Omental fat pad (tissue), 4 donors: ENCODE data around the gene ZNF414. TPM values are rescaled to one million over a fixed set of nuclear protein-coding genes. Genes with fewer than 3 reads are reported as not detected.

Experiments used
- ATAC-seq: fragments of 150-250 bp; one replicate; pipeline ENCODE4 v1.9.1; 2016; ENCODE audit warnings: mild to moderate bottlenecking, moderate library complexity; ENCODE audit not compliant: low FRiP score
- DNase-seq: peaks from one replicate; pipeline ENCODE4 v3.0.0-alpha.2; 2019; ENCODE audit warnings: low spot score
- CTCF ChIP-seq, 3 donors: fragments of 450-650 bp; IDR thresholded peaks; one replicate each; pipeline ENCODE4 v1.5.1; 2016 to 2017; ENCODE audit warnings: antibody characterized with exemption in 3 of 3, mild to moderate bottlenecking in 3 of 3, moderate library complexity in 2 of 3
- total RNA-seq, 4 donors: library from RNA; depleted of rRNA; stranded (reverse); fragments of >200 nt; gene quantifications; one replicate each; pipeline ENCODE4 v1.1.0, GENCODE V29; 2016

ZNF414 gene
- total RNA-seq, 4 donors from 2014 or later = 4.6 to 7.8 (median 7.4) TPM

- no peak for ATAC-seq
- TF ChIP-seq CTCF (IDR thresholded peaks at IDR 0.05) = no peak
Observed at GRCh38 chr19:8545743-8546142, 31.8 kb upstream of the ZNF414 start.

GRCh38 chr19:8544168-8544567 is 30.2 kb upstream of the ZNF414 start:
- no peak for TF ChIP-seq CTCF (IDR thresholded peaks at IDR 0.05)
- no peak for DNase-seq
- ATAC-seq = no peak

More at GRCh38 chr19:8545743-8546142, 31.8 kb upstream of the ZNF414 start:
- no peak for DNase-seq

GRCh38 chr19:8539621-8540149 is 25.7 kb upstream of the ZNF414 start:
- TF ChIP-seq CTCF (IDR thresholded peaks at IDR 0.05) = no peak
- ATAC-seq = no peak
- DNase-seq = no peak

- no peak for ATAC-seq
- DNase-seq = no peak
- no peak for TF ChIP-seq CTCF (IDR thresholded peaks at IDR 0.05)
Observed at GRCh38 chr19:8537099-8537498, 23.1 kb upstream of the ZNF414 start.

GRCh38 chr19:8536282-8536681 is 22.3 kb upstream of the ZNF414 start:
- no peak for DNase-seq
- ATAC-seq = no peak
- no peak for TF ChIP-seq CTCF (IDR thresholded peaks at IDR 0.05)

GRCh38 chr19:8532225-8532624 is 18.3 kb upstream of the ZNF414 start:
- no peak for TF ChIP-seq CTCF (IDR thresholded peaks at IDR 0.05)
- DNase-seq (no peak), ATAC-seq (no peak)

- TF ChIP-seq CTCF (IDR thresholded peaks at IDR 0.05) = no peak
- ATAC-seq (no peak), DNase-seq (no peak)
Observed at GRCh38 chr19:8531470-8531869, 17.5 kb upstream of the ZNF414 start.
